K562 (cell line): ENCODE results near the gene CCDC78. TPM values are rescaled to one million over a fixed set of nuclear protein-coding genes. Genes with fewer than 3 reads are reported as not detected.

Experiments used
- ATAC-seq: fragments of 200-7000 bp; cut with Tn5 transposase; 3 replicates; pipeline ENCODE4 v1.9.1; 2020; ENCODE audit warnings: moderate library complexity
- BruUV-seq: library from RNA; stranded (reverse); fragments of 400-500 nt; replicated peaks from 2 replicates; lab custom pipeline; 2021; lab: Mats Ljungman, UMichigan
- CTCF ChIA-PET: fragments of 300-600 bp; formaldehyde crosslinking; extraction: SDS; loops from one replicate; lab custom pipeline; 2021; ENCODE audit warnings: low intra/inter-chr PET ratio; lab: Yijun Ruan, JAX
- POLR2A ChIA-PET: fragments of 300-600, 350-650 bp; sonication (Branson Sonifier 250); formaldehyde crosslinking; extraction: SDS; loops from one replicate; lab custom pipeline; 2021; ENCODE audit warnings: antibody characterized with exemption, inconsistent platforms; lab: Yijun Ruan, JAX
- DNase-seq, 4 experiments: peaks; one replicate each; pipeline versions ENCODE4 v3.0.0 to v3.0.0-alpha.2; 2011 to 2018; ENCODE audit warnings: low spot score in 3 of 4, mixed read lengths in 3 of 4; ENCODE audit errors: extremely low read depth in 1 of 4
- FAIRE-seq: peaks from 2 replicates; lab custom pipeline; 2011; peaks lifted over from hg19 to GRCh38; lab: Jason Lieb, UNC
- H2AFZ ChIP-seq: 2 replicates; pipeline ENCODE4 v1.6.0; 2011; ENCODE audit warnings: low read depth, low read length, control low read depth, inconsistent platforms
- H3K27ac ChIP-seq: fragments of 200-600 bp; 3 replicates; pipeline ENCODE4 v1.8.0; 2011; ENCODE audit warnings: low read depth, mild to moderate bottlenecking, control low read depth, inconsistent platforms, low read length, moderate library complexity, mixed read lengths; ENCODE audit errors: extremely low read depth
- H3K27me3 ChIP-seq, 2 experiments: fragments of 300-600 bp in 1 of 2; 2 replicates in 1 of 2; 3 replicates in 1 of 2; pipeline versions ENCODE4 v1.6.0 to v1.8.0; 2011; ENCODE audit warnings: inconsistent platforms in 2 of 2, low read length in 2 of 2, mild to moderate bottlenecking in 1 of 2, mixed read lengths in 1 of 2, moderate library complexity in 1 of 2; ENCODE audit not compliant: control insufficient read depth in 2 of 2, insufficient read depth in 2 of 2
- H3K36me3 ChIP-seq: fragments of 300-600 bp; 3 replicates; pipeline ENCODE4 v1.8.0; 2011; ENCODE audit warnings: mild to moderate bottlenecking, low read length, inconsistent platforms; ENCODE audit not compliant: control insufficient read depth, insufficient read depth
- H3K4me1 ChIP-seq, 2 experiments: fragments of 200-600 bp in 1 of 2; replicated peaks in 1 of 2; 2 replicates in 1 of 2; 3 replicates in 1 of 2; pipeline versions ENCODE4 v1.5.1 to v1.8.0; 2011; ENCODE audit warnings: inconsistent platforms in 2 of 2, low read length in 2 of 2, mild to moderate bottlenecking in 1 of 2, mixed read lengths in 1 of 2, moderate library complexity in 1 of 2; ENCODE audit not compliant: control insufficient read depth in 2 of 2, insufficient read depth in 2 of 2
- H3K4me2 ChIP-seq: 2 replicates; pipeline ENCODE4 v1.6.1; 2011; ENCODE audit warnings: low read length, control low read depth, inconsistent platforms, mixed read lengths; ENCODE audit not compliant: insufficient read depth
- H3K4me3 ChIP-seq: fragments of 200-600 bp; sonication (generic), shearing (Covaris generic); 2 replicates; pipeline ENCODE4 v1.5.1; 2016; ENCODE audit warnings: control low read depth, inconsistent platforms
- H3K79me2 ChIP-seq: fragments of 200-600 bp; 3 replicates; pipeline ENCODE4 v1.8.0; 2011; ENCODE audit warnings: low read length, inconsistent platforms; ENCODE audit not compliant: control insufficient read depth, insufficient read depth
- H3K9ac ChIP-seq, 2 experiments: 2 replicates each; pipeline versions ENCODE4 v1.6.0 to v1.6.1; 2011; ENCODE audit warnings: low read depth in 2 of 2, low read length in 2 of 2, control low read depth in 1 of 2, inconsistent platforms in 1 of 2, mild to moderate bottlenecking in 1 of 2, mixed read lengths in 1 of 2; ENCODE audit not compliant: insufficient read depth in 1 of 2
- H3K9me1 ChIP-seq: one replicate; pipeline ENCODE4 v1.6.0; 2011; ENCODE audit warnings: inconsistent platforms, mild to moderate bottlenecking, low read length, moderate library complexity; ENCODE audit not compliant: control insufficient read depth, insufficient read depth
- H3K9me3 ChIP-seq: replicated peaks from 2 replicates; pipeline ENCODE4 v1.5.1; 2011; ENCODE audit warnings: low read depth, low read length, inconsistent platforms; ENCODE audit not compliant: control insufficient read depth, insufficient read depth
- H4K20me1 ChIP-seq: replicated peaks from 2 replicates; pipeline ENCODE4 v1.6.1; 2011; ENCODE audit warnings: low read length, inconsistent platforms, mixed read lengths; ENCODE audit not compliant: control insufficient read depth, insufficient read depth
- CBFA2T2 ChIP-seq: fragments of 450-650 bp; conservative IDR thresholded peaks from 2 replicates; pipeline ENCODE4 v1.6.1; 2017; ENCODE audit warnings: mild to moderate bottlenecking
- CEBPB ChIP-seq: fragments of 450-650 bp; IDR thresholded peaks from 2 replicates; pipeline ENCODE4 v1.6.1; 2016; ENCODE audit warnings: missing genetic modification characterization, missing compliant biosample characterization
- FOXM1 ChIP-seq, 2 experiments: fragments of 450-650 bp in 1 of 2; sonication (generic) in 1 of 2; formaldehyde crosslinking in 1 of 2; IDR thresholded peaks; 2 replicates each; pipeline versions ENCODE4 v1.6.1 to v1.9.0; 2017 to 2022; ENCODE audit warnings: low read depth in 2 of 2, mild to moderate bottlenecking in 2 of 2, missing genetic modification reagents in 1 of 2, moderate library complexity in 1 of 2
- HMGXB4 ChIP-seq: sonication (generic); formaldehyde crosslinking; IDR thresholded peaks from 2 replicates; pipeline ENCODE4 v1.8.1; 2023; ENCODE audit warnings: mild to moderate bottlenecking, missing genetic modification reagents
- KDM1A ChIP-seq, 2 experiments: fragments of 450-650 bp; IDR thresholded peaks; 2 replicates each; pipeline ENCODE4 v1.6.1; 2016; ENCODE audit warnings: mild to moderate bottlenecking in 2 of 2
- PTTG1 ChIP-seq: fragments of 450-650 bp; IDR thresholded peaks from 2 replicates; pipeline ENCODE4 v1.6.1; 2016; ENCODE audit warnings: low read depth, mild to moderate bottlenecking, missing genetic modification characterization, missing compliant biosample characterization
- SMARCE1 ChIP-seq: fragments of 450-650 bp; IDR thresholded peaks from 2 replicates; pipeline ENCODE4 v1.7.1; 2016; ENCODE audit warnings: mild to moderate bottlenecking
- TSC22D4 ChIP-seq: fragments of 450-650 bp; IDR thresholded peaks from 2 replicates; pipeline ENCODE4 v1.6.1; 2016; ENCODE audit warnings: missing genetic modification characterization, missing biosample characterization, control low read depth
- ZNF436 ChIP-seq: fragments of 250-450, 450-650 bp; sonication (Bioruptor Pico); formaldehyde crosslinking; IDR thresholded peaks from 2 replicates; pipeline ENCODE4 v1.7.0; 2020; ENCODE audit warnings: mild to moderate bottlenecking
- ZNF707 ChIP-seq: fragments of 250-450 bp; sonication (Bioruptor Pico); conservative IDR thresholded peaks from 2 replicates; pipeline ENCODE4 v1.8.0; 2022; ENCODE audit warnings: inconsistent platforms, mild to moderate bottlenecking, moderate library complexity
- WGBS: fragments of 100-300 bp; shearing (Covaris generic); methylation state at CpG from one replicate; pipeline ENCODE4 v1.1.6; 2016; ENCODE audit warnings: low coverage, mixed read lengths; ENCODE audit not compliant: insufficient coverage; ENCODE audit errors: missing lambda C conversion rate; 5-methylcytosine and 5-hydroxymethylcytosine counted together
- in situ Hi-C: fragments of 300-500 bp; cut with MboI; formaldehyde crosslinking; loops from 4 replicates; pipeline ENCODE4 v1.15.0; 2018; ENCODE audit warnings: inconsistent platforms, mixed read lengths
- intact Hi-C: fragments of 100-400 bp; cut with micrococcal nuclease; formaldehyde crosslinking; loops from 2 replicates; pipeline ENCODE4 v1.14.2; 2022
- polyA plus RNA-seq, 8 experiments: library from polyadenylated mRNA; depleted of rRNA in 4 of 8; stranded (reverse) in 5 of 8; unstranded in 3 of 8; fragments of >200 nt; fragmentation: Nextera tagmentation in 2 of 8; fragmentation: Illumina TruSeq in 1 of 8; extraction: Ambion mirVana in 2 of 8; extraction: Trizol in 1 of 8; gene quantifications; 2 replicates each; pipeline versions ENCODE4 v1.2.1 to v1.2.3, GENCODE V29; 2011 to 2014; ENCODE audit warnings: inconsistent platforms in 1 of 8, missing spikeins in 1 of 8
- total RNA-seq, 7 experiments: library from RNA; depleted of rRNA in 6 of 7; stranded (reverse); fragments of >200 nt in 6 of 7; fragmentation: Illumina TruSeq in 2 of 7; extraction: Trizol in 2 of 7; gene quantifications; 2 replicates each; pipeline versions ENCODE4 v1.2.1 to v1.2.3, GENCODE V29; 2011 to 2021; ENCODE audit warnings: low replicate concordance in 1 of 7
- TF ChIP-seq, protein P1 (sequence below), 2 experiments: fragments of 450-650 bp in 1 of 2; sonication (generic) in 1 of 2; formaldehyde crosslinking; conservative IDR thresholded peaks; 2 replicates each; pipeline versions ENCODE4 v1.4.0 to v1.8.1; 2020 to 2022; ENCODE audit warnings: mild to moderate bottlenecking in 1 of 2, missing genetic modification reagents in 1 of 2
- TF ChIP-seq, protein P2 (sequence below): fragments of 200-800 bp; sonication (Bioruptor generic); IDR thresholded peaks from 2 replicates; pipeline ENCODE4 v1.6.1; 2017; ENCODE audit warnings: missing genetic modification characterization, missing compliant biosample characterization
- TF ChIP-seq, protein P3 (sequence below): fragments of 250-450 bp; sonication (Bioruptor Pico); IDR thresholded peaks from 2 replicates; pipeline ENCODE4 v1.9.0; 2021; ENCODE audit warnings: mild to moderate bottlenecking, inconsistent platforms

Gene CCDC78
- total and polyA plus RNA-seq, 9 of the 15 experiments (the other 6 are each of a cell fraction or from before 2014, with no cell fraction given) = 0.24 to 17.7 (median 2.9) TPM

DNA sequence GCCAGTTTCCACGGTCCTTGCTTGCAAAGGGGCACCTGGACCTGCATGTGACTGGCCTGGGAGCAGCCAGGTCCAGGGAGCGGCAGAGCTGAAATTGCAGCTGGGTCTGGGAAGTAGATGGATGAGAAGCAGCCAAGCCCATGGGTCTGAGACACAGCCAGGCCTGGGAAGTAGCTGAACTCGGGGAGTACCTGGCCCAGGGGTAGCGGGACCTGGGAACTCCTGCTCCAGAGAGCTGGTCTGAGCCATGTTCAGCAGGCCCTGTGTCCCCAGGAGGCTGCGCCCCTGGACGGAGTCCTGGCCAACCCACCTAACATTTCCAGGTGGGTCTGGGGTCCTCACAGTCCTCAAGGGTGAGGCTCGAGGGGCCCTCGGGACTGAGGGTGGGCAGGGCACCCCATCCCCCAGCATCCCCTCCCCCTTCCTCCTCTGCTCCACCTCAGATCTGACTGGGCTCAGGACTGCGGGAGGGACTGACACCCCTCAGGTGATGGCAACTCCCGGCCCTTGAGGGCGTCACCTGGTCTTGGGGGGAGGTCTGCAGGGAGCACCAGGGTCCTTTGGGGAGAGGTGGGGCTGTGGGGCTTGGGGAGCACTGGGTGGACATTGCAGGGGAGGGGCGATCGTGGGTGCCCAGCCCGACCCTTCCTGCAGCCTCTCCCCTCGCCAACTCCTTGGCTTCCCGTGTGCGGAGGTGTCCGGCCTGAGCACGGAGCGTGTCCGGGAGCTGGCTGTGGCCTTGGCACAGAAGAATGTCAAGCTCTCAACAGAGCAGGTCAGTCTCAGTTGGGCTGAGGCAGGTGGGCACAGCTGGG is 37.3 kb upstream of the CCDC78 start:
- intact Hi-C loops (no loop called here), in situ Hi-C loops (no loop called here)
- H3K4me1 ChIP-seq = peaks cover 0 to 82% of the 10 kb centered on the region in 2 experiments; a peak in 2 of 5 replicates
- ATAC-seq (no peak), FAIRE-seq (no peak), DNase-seq (no peak)
- WGBS = 31% methylated on average over 16 of the region's 21 CpGs
- H3K27me3 ChIP-seq = peaks cover 0 to 6% of the 10 kb centered on the region in 2 experiments; a peak in 1 of 5 replicates
- no peaks in the 10 kb centered on the region for H3K36me3 ChIP-seq
- BruUV-seq = no TSS peak
- H4K20me1 ChIP-seq = 0 out of 2 replicates have a peak, but pooled peaks cover 3% of the 10 kb centered on the region
- no peaks in the 10 kb centered on the region for H3K79me2 ChIP-seq
- CTCF ChIA-PET = no interaction called here
- no peak overlapping the region for H3K9ac ChIP-seq
- no peaks in the 10 kb centered on the region for H3K9me1 ChIP-seq
- H3K9me3 ChIP-seq = no peaks in the 10 kb centered on the region
- no peak overlapping the region for H2AFZ ChIP-seq
- H3K4me2 ChIP-seq = no peak overlapping the region
- H3K4me3 ChIP-seq = no peak overlapping the region
- POLR2A ChIA-PET = interaction anchor here (0.5 to 1.3 kb wide), 2 partner anchors 42 to 57 kb away, joined by 3 to 5 read pairs; partner anchors contain the start of gene ANTKMT
- TF ChIP-seq SMARCE1 (no peak), PTTG1 (tag) (no peak), CEBPB (tag) (no peak), CBFA2T2 (no peak), HMGXB4 (no peak), TSC22D4 (tag) (no peak), KDM1A (IDR thresholded peaks at IDR 0.05) (0 out of 4 replicates have a peak, but pooled peaks of 1 of the 2 experiments have one; percentile 17), ZNF436 (CRISPR knock-in tag) (no peak), ZNF707 (no peak), FOXM1 (IDR thresholded peaks at IDR 0.05; ENCODE audit: low read depth) (no peak), FOXM1 (CRISPR knock-in tag; IDR thresholded peaks at IDR 0.05; ENCODE audit: low read depth) (no peak)
- TF ChIP-seq, protein P1, sequence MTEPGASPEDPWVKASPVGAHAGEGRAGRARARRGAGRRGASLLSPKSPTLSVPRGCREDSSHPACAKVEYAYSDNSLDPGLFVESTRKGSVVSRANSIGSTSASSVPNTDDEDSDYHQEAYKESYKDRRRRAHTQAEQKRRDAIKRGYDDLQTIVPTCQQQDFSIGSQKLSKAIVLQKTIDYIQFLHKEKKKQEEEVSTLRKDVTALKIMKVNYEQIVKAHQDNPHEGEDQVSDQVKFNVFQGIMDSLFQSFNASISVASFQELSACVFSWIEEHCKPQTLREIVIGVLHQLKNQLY (CRISPR knock-in tag; conservative IDR thresholded peaks at IDR 0.05) = no peak
- TF ChIP-seq, protein P2, sequence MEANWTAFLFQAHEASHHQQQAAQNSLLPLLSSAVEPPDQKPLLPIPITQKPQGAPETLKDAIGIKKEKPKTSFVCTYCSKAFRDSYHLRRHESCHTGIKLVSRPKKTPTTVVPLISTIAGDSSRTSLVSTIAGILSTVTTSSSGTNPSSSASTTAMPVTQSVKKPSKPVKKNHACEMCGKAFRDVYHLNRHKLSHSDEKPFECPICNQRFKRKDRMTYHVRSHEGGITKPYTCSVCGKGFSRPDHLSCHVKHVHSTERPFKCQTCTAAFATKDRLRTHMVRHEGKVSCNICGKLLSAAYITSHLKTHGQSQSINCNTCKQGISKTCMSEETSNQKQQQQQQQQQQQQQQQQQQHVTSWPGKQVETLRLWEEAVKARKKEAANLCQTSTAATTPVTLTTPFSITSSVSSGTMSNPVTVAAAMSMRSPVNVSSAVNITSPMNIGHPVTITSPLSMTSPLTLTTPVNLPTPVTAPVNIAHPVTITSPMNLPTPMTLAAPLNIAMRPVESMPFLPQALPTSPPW (CRISPR knock-in tag) = peak; percentile 19; the same call in 1 of the 2 replicates
- TF ChIP-seq, protein P3, sequence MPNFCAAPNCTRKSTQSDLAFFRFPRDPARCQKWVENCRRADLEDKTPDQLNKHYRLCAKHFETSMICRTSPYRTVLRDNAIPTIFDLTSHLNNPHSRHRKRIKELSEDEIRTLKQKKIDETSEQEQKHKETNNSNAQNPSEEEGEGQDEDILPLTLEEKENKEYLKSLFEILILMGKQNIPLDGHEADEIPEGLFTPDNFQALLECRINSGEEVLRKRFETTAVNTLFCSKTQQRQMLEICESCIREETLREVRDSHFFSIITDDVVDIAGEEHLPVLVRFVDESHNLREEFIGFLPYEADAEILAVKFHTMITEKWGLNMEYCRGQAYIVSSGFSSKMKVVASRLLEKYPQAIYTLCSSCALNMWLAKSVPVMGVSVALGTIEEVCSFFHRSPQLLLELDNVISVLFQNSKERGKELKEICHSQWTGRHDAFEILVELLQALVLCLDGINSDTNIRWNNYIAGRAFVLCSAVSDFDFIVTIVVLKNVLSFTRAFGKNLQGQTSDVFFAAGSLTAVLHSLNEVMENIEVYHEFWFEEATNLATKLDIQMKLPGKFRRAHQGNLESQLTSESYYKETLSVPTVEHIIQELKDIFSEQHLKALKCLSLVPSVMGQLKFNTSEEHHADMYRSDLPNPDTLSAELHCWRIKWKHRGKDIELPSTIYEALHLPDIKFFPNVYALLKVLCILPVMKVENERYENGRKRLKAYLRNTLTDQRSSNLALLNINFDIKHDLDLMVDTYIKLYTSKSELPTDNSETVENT (CRISPR knock-in tag) = no peak
- no peak overlapping the region for H3K27ac ChIP-seq
